ENCODE data around the gene JMJD4.

JMJD4 gene

GRCh38 chr1:227749225-227749624 is 14.1 kb upstream of the JMJD4 start:
- no peak for DNase-seq (ENCODE audit: low spot score)

- DNase-seq (ENCODE audit: low spot score): no peak
Observed at GRCh38 chr1:227748496-227749182, 13.5 kb upstream of the JMJD4 start.

GRCh38 chr1:227747948-227748495 is 12.9 kb upstream of the JMJD4 start:
- no peak for DNase-seq (ENCODE audit: low spot score)

GRCh38 chr1:227747382-227747781 is 12.3 kb upstream of the JMJD4 start:
- DNase-seq (ENCODE audit: low spot score): no peak

- DNase-seq (ENCODE audit: low spot score): no peak
Observed at GRCh38 chr1:227746676-227747075, 11.6 kb upstream of the JMJD4 start.

GRCh38 chr1:227745568-227746265 is 10.6 kb upstream of the JMJD4 start:
- no peak for DNase-seq (ENCODE audit: low spot score)

GRCh38 chr1:227744668-227745067 is 9.6 kb upstream of the JMJD4 start:
- DNase-seq (ENCODE audit: low spot score): no peak

GRCh38 chr1:227742738-227743715 is 7.9 kb upstream of the JMJD4 start:
- no peak for DNase-seq (ENCODE audit: low spot score)

- DNase-seq (ENCODE audit: low spot score): no peak
Observed at GRCh38 chr1:227741166-227741870, 6.2 kb upstream of the JMJD4 start.

- no peak for DNase-seq (ENCODE audit: low spot score)
Observed at GRCh38 chr1:227740401-227740960, 5.4 kb upstream of the JMJD4 start.

GRCh38 chr1:227739636-227740035 is 4.5 kb upstream of the JMJD4 start:
- DNase-seq (ENCODE audit: low spot score): no peak

- no peak for DNase-seq (ENCODE audit: low spot score)
Observed at GRCh38 chr1:227738820-227739219, 3.7 kb upstream of the JMJD4 start.

GRCh38 chr1:227736814-227737432 is 1.8 kb upstream of the JMJD4 start:
- DNase-seq (ENCODE audit: low spot score): no peak

GRCh38 chr1:227735539-227736285 is 610 bp upstream of the JMJD4 start:
- DNase-seq (ENCODE audit: low spot score): no peak

GRCh38 chr1:227734546-227734855 is 601 bp downstream of the JMJD4 start:
- no peak for DNase-seq (ENCODE audit: low spot score)

GRCh38 chr1:227733751-227734545 is 1.2 kb downstream of the JMJD4 start:
- no peak for DNase-seq (ENCODE audit: low spot score)

GRCh38 chr1:227733309-227733705 is 1.8 kb downstream of the JMJD4 start:
- DNase-seq (ENCODE audit: low spot score): no peak

- DNase-seq (ENCODE audit: low spot score): no peak
Observed at GRCh38 chr1:227732586-227733308, 2.4 kb downstream of the JMJD4 start.

All from cerebellar cortex (tissue), 1 donor.